HG03558 (cell line): Measurements from ENCODE around the gene COL9A3.
"Not testable (repeated sequence)": the region's sequence is repeated elsewhere in the genome, so short reads cannot be mapped to it uniquely, and the experiment has no call there.

ENCODE experiments used
- ATAC-seq: cut with Tn5 transposase; IDR thresholded peaks from one replicate; pipeline ENCODE4 v1.9.1; 2021; ENCODE audit warnings: moderate number of reproducible peaks; ENCODE audit not compliant: unreplicated experiment; ENCODE audit errors: extremely low read depth

Gene COL9A3

GRCh38 chr20:62848917-62849316 is 32.1 kb downstream of the COL9A3 start:
- not testable (repeated sequence) for ATAC-seq

GRCh38 chr20:62849431-62849830 is 32.6 kb downstream of the COL9A3 start:
- no peak for ATAC-seq

GRCh38 chr20:62850333-62850974 is 33.6 kb downstream of the COL9A3 start:
- no peak for ATAC-seq

- ATAC-seq = no peak
Observed at GRCh38 chr20:62852196-62852595, 35.3 kb downstream of the COL9A3 start.

- ATAC-seq = no peak
Observed at GRCh38 chr20:62852841-62853240, 36.0 kb downstream of the COL9A3 start.

- ATAC-seq = not testable (repeated sequence)
Observed at GRCh38 chr20:62853304-62853703, 36.5 kb downstream of the COL9A3 start.

GRCh38 chr20:62854121-62854520 is 37.3 kb downstream of the COL9A3 start:
- ATAC-seq = no peak

- no peak for ATAC-seq
Observed at GRCh38 chr20:62855120-62855519, 38.3 kb downstream of the COL9A3 start.

GRCh38 chr20:62856931-62857619 is 40.2 kb downstream of the COL9A3 start:
- ATAC-seq = no peak

- no peak for ATAC-seq
Observed at GRCh38 chr20:62858058-62858830, 41.4 kb downstream of the COL9A3 start.

- no peak for ATAC-seq
Observed at GRCh38 chr20:62859721-62860120, 42.9 kb downstream of the COL9A3 start.

GRCh38 chr20:62860391-62860923 is 43.6 kb downstream of the COL9A3 start:
- ATAC-seq = no peak

GRCh38 chr20:62860924-62861691 is 44.3 kb downstream of the COL9A3 start:
- no peak for ATAC-seq

- ATAC-seq = no peak
Observed at GRCh38 chr20:62861726-62862336, 45.0 kb downstream of the COL9A3 start, which contains the start of gene TCFL5. TCFL5 (minus strand) TSS chr20:62861822; CDS start chr20:62861670, 152 bp downstream.

GRCh38 chr20:62864207-62864606 is 47.4 kb downstream of the COL9A3 start:
- no peak for ATAC-seq

- ATAC-seq = no peak
Observed at GRCh38 chr20:62872184-62872847, 55.5 kb downstream of the COL9A3 start.

- ATAC-seq = no peak
Observed at GRCh38 chr20:62872862-62873261, 56.0 kb downstream of the COL9A3 start.

GRCh38 chr20:62873280-62873679 is 56.4 kb downstream of the COL9A3 start:
- ATAC-seq = no peak

GRCh38 chr20:62873681-62874031 is 56.8 kb downstream of the COL9A3 start:
- ATAC-seq = not testable (repeated sequence)
